Measurements from ENCODE around the gene ZNF718.
"Not testable (repeated sequence)": the region's sequence is repeated elsewhere in the genome, so short reads cannot be mapped to it uniquely, and the experiment has no call there.

ZNF718 gene
- 11.5 to 12.1 reads per million in 2 donors for total RNA-seq

GRCh38 chr4:124275-125081, at the start of gene ZNF718:
TSS of gene ZNF718 (plus strand) at chr4:124501. CDS start at chr4:124671, 170 bp downstream.
- DNase-seq = peak; percentile 64 to 97 (median 85)

DNA sequence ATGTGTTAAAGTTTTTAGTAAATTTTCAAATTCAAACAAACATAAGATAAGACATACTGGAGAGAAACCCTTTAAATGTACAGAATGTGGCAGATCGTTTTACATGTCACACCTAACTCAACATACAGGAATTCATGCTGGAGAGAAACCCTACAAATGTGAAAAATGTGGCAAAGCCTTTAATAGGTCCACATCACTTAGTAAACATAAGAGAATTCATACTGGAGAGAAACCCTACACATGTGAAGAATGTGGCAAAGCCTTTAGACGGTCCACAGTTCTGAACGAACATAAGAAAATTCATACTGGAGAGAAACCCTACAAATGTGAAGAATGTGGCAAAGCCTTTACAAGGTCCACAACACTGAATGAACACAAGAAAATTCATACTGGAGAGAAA, 38.4 kb upstream of the ZNF718 start:
- no peak for DNase-seq

- not testable (repeated sequence) for DNase-seq
Measured at GRCh38 chr4:86559-87324, 37.6 kb upstream of the ZNF718 start.

GRCh38 chr4:98386-98785, 25.9 kb upstream of the ZNF718 start:
- no peak for DNase-seq

DNA sequence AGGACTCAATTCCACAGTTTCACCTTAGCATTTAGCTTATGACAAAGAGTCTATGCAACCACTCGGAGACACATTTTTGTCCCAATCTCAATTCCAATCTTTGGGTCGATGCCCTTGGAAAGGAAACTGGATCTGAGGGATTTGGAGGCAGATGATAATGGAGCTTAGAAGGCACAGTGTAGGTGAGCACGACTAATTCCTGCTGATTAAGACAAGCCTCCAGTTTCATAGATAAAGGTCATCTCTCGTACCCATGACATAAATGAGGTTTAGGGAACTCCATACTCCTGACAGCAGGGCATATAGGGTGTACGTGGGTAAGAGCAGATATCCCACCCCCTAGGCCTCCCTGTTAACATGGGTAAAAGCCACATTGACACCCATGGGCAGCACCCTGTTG, 24.4 kb upstream of the ZNF718 start:
- DNase-seq = no peak

- no peak for DNase-seq
Measured at GRCh38 chr4:107083-107443, 17.2 kb upstream of the ZNF718 start.

GRCh38 chr4:107444-108429, 16.6 kb upstream of the ZNF718 start:
- no peak for DNase-seq

- DNase-seq = no peak
Measured at GRCh38 chr4:112771-113170, 11.5 kb upstream of the ZNF718 start.

- DNase-seq = no peak
Measured at GRCh38 chr4:113732-114131, 10.6 kb upstream of the ZNF718 start.

DNA sequence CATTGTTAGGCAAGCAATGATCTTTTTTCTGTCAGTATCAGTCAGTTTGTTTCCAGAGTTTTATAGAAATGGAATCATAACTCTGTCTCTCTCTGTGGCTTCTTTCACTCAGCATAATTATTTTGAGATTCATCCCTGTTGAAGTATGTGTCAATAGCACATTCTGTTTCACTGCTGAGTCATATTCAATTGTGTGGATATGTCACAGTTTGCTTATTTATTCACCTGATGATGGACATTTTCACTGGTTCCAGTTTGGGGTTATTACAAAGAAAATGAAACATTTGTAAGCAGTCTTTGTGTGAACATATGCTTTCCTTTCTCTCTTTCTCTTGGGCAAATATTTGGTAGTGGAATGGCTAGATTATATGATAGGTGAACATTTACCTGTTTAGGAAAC, 10.2 kb upstream of the ZNF718 start:
- DNase-seq = no peak

DNA sequence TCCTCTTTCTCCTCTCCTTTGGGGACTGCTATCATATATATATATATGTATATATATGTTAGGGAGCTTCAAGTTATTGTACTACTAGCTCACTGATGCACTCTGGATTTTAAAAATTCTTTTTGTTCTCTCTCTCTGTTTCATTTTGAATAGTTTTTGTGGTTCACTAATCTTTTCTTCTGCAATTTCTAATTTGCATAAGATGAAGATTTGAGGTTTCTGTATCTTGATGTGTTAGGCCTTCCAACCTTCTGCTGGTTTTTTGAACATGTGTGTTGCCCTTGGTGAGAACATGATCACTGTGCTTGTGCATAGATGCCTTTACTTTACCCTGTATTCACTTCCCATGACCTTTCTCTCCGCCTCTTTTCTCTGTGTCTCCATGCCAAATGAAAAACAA, 7.8 kb upstream of the ZNF718 start:
- DNase-seq = no peak

- DNase-seq = no peak
Measured at GRCh38 chr4:120616-121015, 3.7 kb upstream of the ZNF718 start.

- peak in 2 of 5 experiments; percentile 59 to 73 for DNase-seq
Measured at GRCh38 chr4:121408-122084, 2.8 kb upstream of the ZNF718 start.

- not testable (repeated sequence) for DNase-seq
Measured at GRCh38 chr4:123922-124274, 403 bp upstream of the ZNF718 start.

DNA sequence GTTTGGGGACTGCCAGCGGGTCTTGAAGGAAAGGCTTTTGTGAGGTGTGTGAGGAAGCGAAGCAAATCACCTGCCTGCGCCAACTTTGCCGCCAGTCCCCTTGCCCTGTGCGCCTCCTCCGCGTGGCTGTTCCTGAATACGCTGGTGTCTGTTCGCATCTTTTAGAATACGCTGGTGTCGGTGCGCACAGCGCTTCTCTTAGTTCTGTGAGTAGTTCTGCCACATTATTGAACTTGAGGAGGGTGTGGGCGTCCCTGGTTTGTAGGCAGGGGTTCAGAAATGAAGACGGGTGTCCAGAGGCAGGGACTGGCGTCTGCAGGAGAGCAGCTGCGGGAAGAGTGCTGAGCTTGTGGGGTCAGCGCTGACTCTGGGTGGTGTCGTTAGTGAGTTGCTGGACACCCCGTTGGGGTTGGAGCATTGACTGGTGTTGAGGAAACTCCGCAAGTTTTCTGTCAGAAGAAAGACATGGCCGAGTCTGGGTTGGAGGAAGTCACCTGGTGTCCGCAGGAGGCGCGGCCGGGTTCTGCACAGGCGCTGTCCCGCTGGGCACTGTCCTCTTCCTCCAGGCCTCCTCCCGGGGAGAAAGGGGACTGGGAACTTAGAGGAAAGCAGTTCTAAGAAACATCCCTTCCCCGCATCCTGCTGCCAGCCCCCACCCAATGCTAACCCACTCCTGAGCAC, 930 bp downstream of the ZNF718 start:
- DNase-seq = peak in 2 of 5 experiments; percentile 14 to 31

GRCh38 chr4:125833-126232, 1.5 kb downstream of the ZNF718 start:
- DNase-seq = no peak

DNA sequence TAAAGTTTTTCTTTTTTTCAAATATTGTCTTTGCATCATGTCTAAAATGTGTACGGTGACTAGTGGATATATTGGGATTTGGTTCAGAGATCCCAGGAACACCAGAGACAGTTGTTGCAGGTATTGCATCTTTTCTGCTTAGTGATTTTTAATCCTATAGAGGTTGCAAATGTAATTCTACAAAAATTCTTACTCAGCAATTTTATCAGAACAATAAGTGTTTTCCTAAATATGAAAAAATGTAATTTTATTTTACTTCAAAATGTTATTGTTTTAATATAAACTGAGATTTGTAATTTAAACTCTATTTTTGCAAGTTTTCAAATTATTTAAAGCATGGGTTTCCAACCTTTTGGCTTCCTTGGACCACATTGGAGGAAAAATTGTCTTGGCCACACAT, 8.2 kb downstream of the ZNF718 start:
- no peak for DNase-seq

DNA sequence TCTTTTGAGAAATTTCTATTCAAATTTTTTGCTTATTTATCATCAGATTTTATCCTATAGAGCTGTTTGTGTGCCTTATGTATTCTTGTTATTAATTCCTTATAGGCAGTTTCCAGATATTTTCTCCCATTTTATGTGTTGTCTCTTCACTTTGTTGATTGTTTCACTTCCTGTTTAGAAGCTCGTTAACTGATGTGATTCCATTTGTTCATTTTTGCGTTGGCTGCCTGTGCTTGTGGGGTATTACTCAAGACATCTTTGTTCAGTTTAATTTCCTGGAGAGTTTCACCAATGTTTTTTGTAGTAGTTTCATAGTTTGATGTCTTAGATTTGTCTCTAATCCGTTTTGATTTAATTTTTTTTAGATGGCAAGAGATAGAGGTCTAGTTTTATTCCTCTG, 14.6 kb downstream of the ZNF718 start:
- no peak for DNase-seq

DNA sequence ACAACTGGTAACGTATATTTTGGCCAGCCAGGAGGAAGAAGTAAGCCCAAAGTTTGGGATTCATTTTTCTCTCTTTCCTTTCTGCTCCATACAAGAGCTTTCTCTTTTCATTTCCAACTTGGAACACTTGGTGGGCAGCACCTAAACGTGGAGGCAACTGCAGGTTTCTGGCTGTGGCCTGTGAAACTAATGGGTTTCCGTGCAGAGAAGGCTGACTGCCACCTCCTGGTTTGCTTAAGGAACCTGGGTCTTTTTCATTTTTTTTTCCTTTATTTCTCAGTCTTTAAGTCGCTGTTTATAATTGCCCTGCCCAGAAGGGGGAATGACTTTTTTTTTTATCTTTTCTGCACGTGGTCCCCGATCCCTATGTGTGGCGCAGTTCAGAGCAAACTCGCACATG, 15.4 kb downstream of the ZNF718 start:
- no peak for DNase-seq

DNA sequence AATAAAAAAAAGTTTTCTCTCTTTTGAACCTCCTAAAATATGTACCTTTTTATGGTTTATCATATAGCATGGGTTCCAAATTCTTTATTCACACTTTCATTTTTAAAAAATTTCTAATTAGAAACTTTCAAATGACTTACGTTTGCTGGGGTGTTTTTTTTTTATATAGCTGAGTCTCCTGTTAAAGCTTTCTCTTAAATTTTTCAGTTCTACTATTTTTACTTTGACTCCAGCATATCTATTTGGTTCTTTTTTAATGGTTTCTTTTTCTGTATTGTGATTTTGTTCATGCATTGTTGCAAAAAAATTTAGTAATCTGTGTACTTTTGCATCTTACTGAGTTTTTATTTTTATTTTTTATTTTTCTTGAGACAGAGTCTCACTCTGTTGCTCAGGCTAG, 22.3 kb downstream of the ZNF718 start:
- no peak for DNase-seq

DNA sequence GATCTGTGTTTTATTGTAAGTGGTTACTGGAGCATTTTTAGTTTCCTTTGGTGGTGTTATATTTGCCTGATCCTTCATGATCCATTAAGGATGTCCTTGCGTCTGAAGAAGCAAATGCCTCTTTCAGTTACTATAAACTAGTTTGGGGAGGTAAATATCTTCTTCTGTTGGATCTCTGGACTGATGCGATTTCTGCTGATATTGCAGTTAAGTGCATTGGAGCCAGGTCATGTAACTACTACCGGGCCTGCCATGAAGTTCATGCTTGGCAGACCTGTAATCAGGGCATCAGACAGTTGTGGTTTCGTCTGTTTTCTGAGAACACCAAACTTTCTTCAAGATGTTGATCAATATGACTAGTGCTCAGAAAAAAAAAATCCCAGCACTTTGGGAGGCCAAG, 22.9 kb downstream of the ZNF718 start:
- DNase-seq = no peak
